Colonic mucosa (tissue), 4 donors: Measurements from ENCODE around the gene FDX1. TPM values are rescaled to one million over a fixed set of nuclear protein-coding genes. Genes with fewer than 3 reads are reported as not detected.

ENCODE experiments used
- DNase-seq: peaks from one replicate; pipeline ENCODE4 v3.0.0-alpha.2; 2020
- H3K27ac ChIP-seq: fragments of 200-600 bp; one replicate; pipeline ENCODE4 v1.8.0; 2021
- H3K27me3 ChIP-seq: fragments of 200-600 bp; one replicate; pipeline ENCODE4 v1.8.0; 2021
- H3K36me3 ChIP-seq: fragments of 200-600 bp; one replicate; pipeline ENCODE4 v1.8.0; 2021
- H3K4me1 ChIP-seq: fragments of 200-600 bp; one replicate; pipeline ENCODE4 v1.8.0; 2021; ENCODE audit warnings: mild to moderate bottlenecking
- H3K4me3 ChIP-seq: fragments of 200-600 bp; one replicate; pipeline ENCODE4 v1.8.0; 2021
- H3K9ac ChIP-seq, 2 donors: one replicate each; pipeline ENCODE4 v1.7.0; 2013; ENCODE audit warnings: control low read depth in 2 of 2, low read depth in 2 of 2, low read length in 2 of 2
- H3K9me3 ChIP-seq: fragments of 200-600 bp; one replicate; pipeline ENCODE4 v1.8.0; 2021
- intact Hi-C: fragments of 100-400 bp; cut with DNase I; formaldehyde crosslinking; loops from one replicate; pipeline ENCODE4 v1.14.1; 2022
- total RNA-seq, 2 donors: library from RNA; stranded (reverse); fragmentation: NEBNext Ultra II Directional in 1 of 2; extraction: Animal tissue kit (Norgen Biotek cat#: 25700) in 1 of 2; gene quantifications; one replicate each; pipeline ENCODE4 v1.2.1, GENCODE V29; 2021
- TF ChIP-seq, protein P1 (sequence below): fragments of 200-600 bp; IDR thresholded peaks from one replicate; pipeline ENCODE4 v1.8.0; 2022; ENCODE audit warnings: antibody characterized with exemption, mild to moderate bottlenecking
- donor health status: healthy.
- donor health status: DM: no; HTN: no; CAD: no.
- donor health status: DM: no; HTN: no; CAD: no.

The FDX1 gene
- total RNA-seq, 2 donors from 2014 or later, result 19.0 to 23.7 TPM

DNA sequence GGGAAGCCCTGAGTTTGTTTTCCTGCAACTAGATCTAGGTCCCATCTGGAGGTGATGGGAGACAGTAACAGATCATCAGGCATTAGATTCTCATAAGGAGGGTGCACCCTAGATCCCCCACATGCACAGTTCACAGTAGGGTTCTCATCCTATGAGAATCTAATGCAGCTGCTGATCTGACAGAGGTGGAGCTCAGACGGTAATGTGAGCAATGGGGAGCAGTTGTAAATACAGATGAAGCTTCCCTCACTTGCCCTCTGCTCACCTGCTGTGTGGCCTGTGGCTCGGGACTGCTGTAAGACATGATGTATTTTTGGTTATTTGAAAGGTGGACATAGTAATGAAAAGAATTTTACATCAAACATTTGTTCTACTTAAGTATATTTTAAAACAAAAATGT is 20.5 kb downstream of the FDX1 start:
- Histone ChIP-seq H3K27ac (no peak overlapping the region), H3K4me1 (no peaks in the 10 kb centered on the region), H3K36me3 (no peaks in the 10 kb centered on the region), H3K9ac (no peak overlapping the region), H3K4me3 (no peak overlapping the region), H3K27me3 (no peaks in the 10 kb centered on the region), H3K9me3 (no peaks in the 10 kb centered on the region)
- intact Hi-C loops, result no loop called here
- DNase-seq, result no peak
- TF ChIP-seq, protein P1, sequence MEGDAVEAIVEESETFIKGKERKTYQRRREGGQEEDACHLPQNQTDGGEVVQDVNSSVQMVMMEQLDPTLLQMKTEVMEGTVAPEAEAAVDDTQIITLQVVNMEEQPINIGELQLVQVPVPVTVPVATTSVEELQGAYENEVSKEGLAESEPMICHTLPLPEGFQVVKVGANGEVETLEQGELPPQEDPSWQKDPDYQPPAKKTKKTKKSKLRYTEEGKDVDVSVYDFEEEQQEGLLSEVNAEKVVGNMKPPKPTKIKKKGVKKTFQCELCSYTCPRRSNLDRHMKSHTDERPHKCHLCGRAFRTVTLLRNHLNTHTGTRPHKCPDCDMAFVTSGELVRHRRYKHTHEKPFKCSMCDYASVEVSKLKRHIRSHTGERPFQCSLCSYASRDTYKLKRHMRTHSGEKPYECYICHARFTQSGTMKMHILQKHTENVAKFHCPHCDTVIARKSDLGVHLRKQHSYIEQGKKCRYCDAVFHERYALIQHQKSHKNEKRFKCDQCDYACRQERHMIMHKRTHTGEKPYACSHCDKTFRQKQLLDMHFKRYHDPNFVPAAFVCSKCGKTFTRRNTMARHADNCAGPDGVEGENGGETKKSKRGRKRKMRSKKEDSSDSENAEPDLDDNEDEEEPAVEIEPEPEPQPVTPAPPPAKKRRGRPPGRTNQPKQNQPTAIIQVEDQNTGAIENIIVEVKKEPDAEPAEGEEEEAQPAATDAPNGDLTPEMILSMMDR, result no peak

DNA sequence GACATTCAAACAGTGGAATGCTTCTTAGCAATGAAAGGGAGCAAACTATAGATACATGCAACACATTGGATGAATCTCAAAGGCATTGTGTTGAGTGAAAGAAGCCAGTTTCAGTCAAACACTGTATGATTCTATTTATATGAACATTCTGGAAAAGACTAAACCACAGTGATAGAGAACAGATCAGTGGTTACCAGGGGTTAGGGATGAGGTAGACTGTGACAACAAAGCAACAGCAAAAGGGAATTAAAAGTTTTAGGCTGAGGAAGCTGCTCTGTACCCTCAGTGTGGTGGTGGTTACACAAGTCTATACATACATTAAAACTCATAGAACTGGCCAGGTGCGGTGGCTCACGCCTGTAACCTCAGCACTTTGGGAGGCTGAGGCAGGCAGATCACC is 23.0 kb downstream of the FDX1 start:
- no peaks in the 10 kb centered on the region for H3K9me3 ChIP-seq
- DNase-seq, result no peak
- intact Hi-C loops, result no loop called here
- TF ChIP-seq, protein P1, result no peak
- no peaks in the 10 kb centered on the region for H3K27me3 ChIP-seq
- H3K9ac ChIP-seq, result no peak overlapping the region
- H3K4me3 ChIP-seq, result no peak overlapping the region
- H3K4me1 ChIP-seq, result no peaks in the 10 kb centered on the region
- no peak overlapping the region for H3K27ac ChIP-seq
- H3K36me3 ChIP-seq, result no peaks in the 10 kb centered on the region

- intact Hi-C loops, result no loop called here
- no peaks in the 10 kb centered on the region for H3K36me3 ChIP-seq
- no peaks in the 10 kb centered on the region for H3K4me1 ChIP-seq
- H3K9me3 ChIP-seq, result no peaks in the 10 kb centered on the region
- no peak overlapping the region for H3K9ac ChIP-seq
- H3K27ac ChIP-seq, result no peak overlapping the region
- TF ChIP-seq, protein P1, result no peak
- no peaks in the 10 kb centered on the region for H3K27me3 ChIP-seq
- H3K4me3 ChIP-seq, result no peak overlapping the region
- DNase-seq, result no peak
These were observed 24.1 kb downstream of the FDX1 start for GRCh38 chr11:110453684-110454354.

DNA sequence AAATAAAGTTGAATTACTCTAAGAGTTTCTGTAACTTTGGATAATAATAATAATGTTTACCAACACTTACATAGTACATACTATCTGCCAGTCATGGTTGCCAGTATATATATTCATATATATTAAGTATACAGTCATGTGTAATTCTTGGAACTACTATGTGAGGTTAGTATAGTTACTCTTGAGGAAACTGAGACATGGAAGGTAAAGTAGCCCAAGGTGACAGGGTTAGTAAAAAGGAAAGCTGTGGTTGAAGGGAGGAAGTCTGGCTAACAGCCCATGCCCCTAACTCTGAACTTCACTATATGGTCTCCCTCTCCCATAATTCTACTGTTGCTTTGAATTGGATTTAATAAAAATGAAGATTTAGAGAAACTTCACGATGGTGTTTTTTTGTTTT is 24.9 kb downstream of the FDX1 start:
- no peak overlapping the region for H3K9ac ChIP-seq
- H3K4me3 ChIP-seq, result no peak overlapping the region
- no peaks in the 10 kb centered on the region for H3K9me3 ChIP-seq
- no peaks in the 10 kb centered on the region for H3K36me3 ChIP-seq
- no peaks in the 10 kb centered on the region for H3K4me1 ChIP-seq
- H3K27me3 ChIP-seq, result no peaks in the 10 kb centered on the region
- intact Hi-C loops, result no loop called here
- no peak overlapping the region for H3K27ac ChIP-seq
- TF ChIP-seq, protein P1, result no peak
- DNase-seq, result no peak

DNA sequence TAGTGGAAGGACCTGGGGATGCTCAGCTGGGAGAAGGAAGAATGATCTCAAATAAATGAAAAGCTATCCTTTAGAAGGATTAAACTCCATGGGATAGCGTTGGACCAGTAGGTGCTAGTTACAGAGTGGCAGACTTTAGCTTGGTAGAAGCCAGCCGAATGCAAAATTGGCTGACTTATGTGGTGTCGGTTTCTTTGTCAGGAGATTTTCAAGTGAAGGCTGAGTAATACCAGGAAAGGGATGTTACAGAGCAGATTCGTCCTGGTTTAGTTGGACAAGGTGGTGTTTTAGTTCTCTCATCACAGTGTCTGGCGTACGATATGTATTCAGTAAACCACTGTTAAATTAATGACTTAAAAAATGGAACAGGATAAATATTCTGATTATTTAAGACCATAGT is 26.0 kb downstream of the FDX1 start:
- DNase-seq, result no peak
- H3K4me1 ChIP-seq, result no peaks in the 10 kb centered on the region
- no peak overlapping the region for H3K9ac ChIP-seq
- H3K27me3 ChIP-seq, result no peaks in the 10 kb centered on the region
- intact Hi-C loops, result no loop called here
- H3K36me3 ChIP-seq, result no peaks in the 10 kb centered on the region
- H3K27ac ChIP-seq, result no peak overlapping the region
- H3K9me3 ChIP-seq, result no peaks in the 10 kb centered on the region
- no peak overlapping the region for H3K4me3 ChIP-seq
- TF ChIP-seq, protein P1, result no peak
